ENCODE measurements around the gene UBIAD1. TPM values are rescaled to one million over a fixed set of nuclear protein-coding genes. Genes with fewer than 3 reads are reported as not detected.

The UBIAD1 gene
- total and polyA plus RNA-seq, 12 donors = 4.5 to 24.3 (median 11.2) TPM

DNA sequence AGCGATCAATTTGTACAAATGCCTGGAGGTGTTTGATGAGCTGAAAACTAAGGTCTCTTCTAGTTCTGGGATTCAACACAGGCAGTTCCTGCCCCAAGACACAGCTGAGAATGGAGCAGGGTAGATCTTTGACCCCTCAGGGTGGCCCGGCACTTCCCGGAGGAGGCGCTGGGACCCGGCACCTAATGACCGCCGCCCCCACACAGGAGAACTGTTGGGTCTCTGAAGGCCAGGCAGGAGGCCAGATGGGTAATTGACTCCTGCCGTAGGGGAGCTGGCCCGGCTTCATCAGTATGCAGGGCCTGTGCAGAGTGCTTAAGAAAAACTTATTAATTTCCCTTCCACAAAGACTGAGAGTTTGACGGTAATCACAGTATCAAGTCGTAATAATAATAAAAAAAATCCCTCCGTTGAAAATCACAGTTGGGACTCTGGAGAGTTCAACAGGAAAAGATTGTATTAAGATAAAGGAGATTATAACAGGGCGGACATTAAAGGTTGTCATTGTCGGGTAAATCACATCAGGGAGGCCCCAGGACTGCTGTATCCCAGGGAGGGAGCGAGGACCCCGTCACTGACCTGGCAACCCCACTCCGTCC is 51.7 kb downstream of the UBIAD1 start:
- intact Hi-C loops (cut with DNase I) = no loop called here
- H3K36me3 ChIP-seq (replicated peaks in 1 of 2) = no peaks in the 10 kb centered on the region
- no peak overlapping the region for H3K4me3 ChIP-seq
- no peak for TF ChIP-seq POLR2A (IDR thresholded peaks at IDR 0.05)
- TF ChIP-seq, protein P1, sequence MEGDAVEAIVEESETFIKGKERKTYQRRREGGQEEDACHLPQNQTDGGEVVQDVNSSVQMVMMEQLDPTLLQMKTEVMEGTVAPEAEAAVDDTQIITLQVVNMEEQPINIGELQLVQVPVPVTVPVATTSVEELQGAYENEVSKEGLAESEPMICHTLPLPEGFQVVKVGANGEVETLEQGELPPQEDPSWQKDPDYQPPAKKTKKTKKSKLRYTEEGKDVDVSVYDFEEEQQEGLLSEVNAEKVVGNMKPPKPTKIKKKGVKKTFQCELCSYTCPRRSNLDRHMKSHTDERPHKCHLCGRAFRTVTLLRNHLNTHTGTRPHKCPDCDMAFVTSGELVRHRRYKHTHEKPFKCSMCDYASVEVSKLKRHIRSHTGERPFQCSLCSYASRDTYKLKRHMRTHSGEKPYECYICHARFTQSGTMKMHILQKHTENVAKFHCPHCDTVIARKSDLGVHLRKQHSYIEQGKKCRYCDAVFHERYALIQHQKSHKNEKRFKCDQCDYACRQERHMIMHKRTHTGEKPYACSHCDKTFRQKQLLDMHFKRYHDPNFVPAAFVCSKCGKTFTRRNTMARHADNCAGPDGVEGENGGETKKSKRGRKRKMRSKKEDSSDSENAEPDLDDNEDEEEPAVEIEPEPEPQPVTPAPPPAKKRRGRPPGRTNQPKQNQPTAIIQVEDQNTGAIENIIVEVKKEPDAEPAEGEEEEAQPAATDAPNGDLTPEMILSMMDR (IDR thresholded peaks at IDR 0.05) = no peak
- no peak for DNase-seq
- WGBS, 4 donors = 57 to 74% (median 70%) methylated on average over 11 to 17 of the region's 17 CpGs
- H3K9me3 ChIP-seq (replicated peaks in 1 of 3) = no peaks in the 10 kb centered on the region
- peaks cover 5% of the 10 kb centered on the region for H3K27me3 ChIP-seq
- H3K4me1 ChIP-seq (replicated peaks in 1 of 2) = no peaks in the 10 kb centered on the region
- no peak overlapping the region for H3K27ac ChIP-seq

DNA sequence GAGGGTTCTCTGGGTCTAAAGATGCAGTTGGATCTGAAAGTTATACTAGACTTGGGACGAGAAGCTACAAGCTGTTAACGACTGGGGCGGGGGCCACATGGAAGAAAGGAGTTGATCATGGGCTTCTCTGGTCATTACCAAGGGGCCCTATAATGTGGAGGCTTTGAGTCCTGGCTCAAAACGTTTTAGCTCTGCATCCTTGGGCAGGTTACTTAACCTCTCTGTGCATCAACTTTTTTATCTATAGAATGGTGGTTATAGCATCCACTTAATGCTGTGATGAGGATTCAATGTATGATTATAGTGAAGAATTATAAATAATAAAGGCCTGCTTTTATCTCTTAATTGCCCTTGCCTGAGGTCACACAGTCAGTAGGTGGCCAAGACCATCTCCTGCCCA is 53.1 kb downstream of the UBIAD1 start:
- WGBS, 4 donors = 71 to 81% (median 74%) methylated on average over 4 of the region's 4 CpGs
- intact Hi-C loops (cut with DNase I) = no loop called here

DNA sequence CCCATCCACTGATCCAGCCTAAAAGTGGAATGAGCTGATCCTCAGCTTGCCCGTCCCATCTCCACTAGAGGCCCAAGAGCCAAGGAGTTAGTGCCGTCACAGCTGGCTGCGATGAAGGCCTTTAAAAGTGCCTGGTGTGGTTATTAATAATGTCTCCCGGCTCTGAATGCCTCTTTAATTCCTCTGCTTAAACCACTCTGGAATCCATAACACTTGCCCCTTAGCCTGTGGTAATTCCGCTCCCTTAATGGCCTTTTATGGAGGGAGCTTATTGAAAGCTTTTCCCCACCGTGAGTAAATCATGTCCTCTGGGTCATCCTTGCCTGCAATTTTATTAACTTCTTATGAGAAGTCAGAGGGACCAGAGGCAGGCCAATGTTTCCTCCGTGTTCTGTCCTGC is 55.4 kb downstream of the UBIAD1 start:
- Histone ChIP-seq H3K27ac (no peak overlapping the region), H3K4me3 (no peak overlapping the region), H3K4me1 (replicated peaks in 1 of 2) (no peaks in the 10 kb centered on the region), H3K9me3 (replicated peaks in 1 of 3) (no peaks in the 10 kb centered on the region), H3K36me3 (replicated peaks in 1 of 2) (no peaks in the 10 kb centered on the region), H3K27me3 (no peaks in the 10 kb centered on the region)
- intact Hi-C loops (cut with DNase I) = no loop called here
- DNase-seq = no peak
- 67 to 82% (median 82%) methylated on average over 7 of the region's 7 CpGs for WGBS, 4 donors
- TF ChIP-seq, protein P1 (IDR thresholded peaks at IDR 0.05) = no peak
- TF ChIP-seq POLR2A (IDR thresholded peaks at IDR 0.05) = no peak

More for the DNA sequence above, 53.1 kb downstream of the UBIAD1 start:
- H3K4me3 ChIP-seq = no peak overlapping the region
- no peaks in the 10 kb centered on the region for H3K36me3 ChIP-seq (replicated peaks in 1 of 2)
- TF ChIP-seq POLR2A (IDR thresholded peaks at IDR 0.05) = no peak
- TF ChIP-seq, protein P1 (IDR thresholded peaks at IDR 0.05) = no peak
- H3K9me3 ChIP-seq (replicated peaks in 1 of 3) = no peaks in the 10 kb centered on the region
- H3K27me3 ChIP-seq = no peaks in the 10 kb centered on the region
- H3K4me1 ChIP-seq (replicated peaks in 1 of 2) = no peaks in the 10 kb centered on the region
- DNase-seq = no peak
- no peak overlapping the region for H3K27ac ChIP-seq

DNA sequence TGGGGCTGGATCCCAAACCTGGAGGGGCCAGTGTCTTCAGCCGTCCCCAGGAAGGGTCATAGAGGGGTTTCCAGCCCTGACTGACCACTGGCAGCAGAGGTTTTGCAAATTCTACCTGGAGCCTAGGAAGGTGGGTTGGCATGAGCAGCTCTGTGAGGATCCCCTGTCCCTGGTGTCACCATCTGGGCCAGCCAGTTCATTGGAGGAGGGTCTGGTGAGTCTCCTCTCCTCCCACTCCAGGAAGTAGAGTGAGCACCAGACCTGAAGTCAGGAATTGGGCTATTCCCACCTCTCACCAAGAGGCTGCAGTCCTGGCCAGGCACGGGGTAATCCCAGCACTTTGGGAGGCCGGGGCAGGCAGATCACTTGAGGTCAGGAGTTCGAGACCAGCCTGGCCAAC is 57.4 kb downstream of the UBIAD1 start:
- H3K27me3 ChIP-seq = no peaks in the 10 kb centered on the region
- no peak overlapping the region for H3K4me3 ChIP-seq
- no peaks in the 10 kb centered on the region for H3K4me1 ChIP-seq (replicated peaks in 1 of 2)
- TF ChIP-seq, protein P1 (IDR thresholded peaks at IDR 0.05) = no peak
- no peak for TF ChIP-seq POLR2A (IDR thresholded peaks at IDR 0.05)
- H3K27ac ChIP-seq = no peak overlapping the region
- 78 to 91% (median 88%) methylated on average over 3 to 4 of the region's 4 CpGs for WGBS, 4 donors
- H3K9me3 ChIP-seq (replicated peaks in 1 of 3) = no peaks in the 10 kb centered on the region
- H3K36me3 ChIP-seq (replicated peaks in 1 of 2) = no peaks in the 10 kb centered on the region
- no peak for DNase-seq
- intact Hi-C loops (cut with DNase I) = no loop called here
